IMR-90 (cell line): ENCODE measurements around the gene EXT2. TPM values are rescaled to one million over a fixed set of nuclear protein-coding genes. Genes with fewer than 3 reads are reported as not detected.

Source experiments
- ATAC-seq: fragments of 200-7000 bp; cut with Tn5 transposase; 2 replicates; pipeline ENCODE4 v1.9.1; 2020; ENCODE audit warnings: low read depth, mild to moderate bottlenecking, moderate library complexity
- BruUV-seq: library from RNA; stranded (reverse); fragments of 400-500 nt; replicated peaks from 2 replicates; lab custom pipeline; 2021; lab: Mats Ljungman, UMichigan
- CTCF ChIA-PET: fragments of 300-600 bp; formaldehyde crosslinking; extraction: SDS; loops from one replicate; lab custom pipeline; 2021; ENCODE audit warnings: antibody characterized with exemption; lab: Yijun Ruan, JAX
- POLR2A ChIA-PET: fragments of 300-600 bp; sonication (Branson Sonifier 250); formaldehyde crosslinking; loops from one replicate; lab custom pipeline; 2022; ENCODE audit warnings: antibody characterized with exemption; ENCODE audit not compliant: unreplicated experiment; lab: Charles Lee
- DNase-seq: peaks from one replicate; pipeline ENCODE4 v3.0.0; 2013
- H2AFZ ChIP-seq: replicated peaks from 2 replicates; pipeline ENCODE3; 2013; ENCODE audit warnings: low read length, mild to moderate bottlenecking; ENCODE audit not compliant: poor library complexity
- H2AK5ac ChIP-seq: 2 replicates; pipeline ENCODE4 v1.6.1; 2013; ENCODE audit warnings: low read depth, low read length, inconsistent platforms
- H2AK9ac ChIP-seq: replicated peaks from 2 replicates; pipeline ENCODE3; 2013; ENCODE audit warnings: mild to moderate bottlenecking, low read depth, low read length, moderate library complexity; ENCODE audit not compliant: poor library complexity
- H2BK120ac ChIP-seq: 2 replicates; pipeline ENCODE4 v1.6.1; 2013; ENCODE audit warnings: low read depth, low read length, inconsistent platforms
- H2BK15ac ChIP-seq: 3 replicates; pipeline ENCODE4 v1.6.1; 2013; ENCODE audit warnings: low read depth, low read length, inconsistent platforms
- H2BK20ac ChIP-seq: 2 replicates; pipeline ENCODE4 v1.6.1; 2013; ENCODE audit warnings: low read depth, mild to moderate bottlenecking, inconsistent platforms, low read length, moderate library complexity
- H2BK5ac ChIP-seq: 2 replicates; pipeline ENCODE4 v1.6.1; 2013; ENCODE audit warnings: mild to moderate bottlenecking, low read depth, low read length, inconsistent platforms; ENCODE audit not compliant: poor library complexity, severe bottlenecking
- H3K14ac ChIP-seq: replicated peaks from 2 replicates; pipeline ENCODE4 v1.6.1; 2013; ENCODE audit warnings: low read depth, low read length, inconsistent platforms
- H3K18ac ChIP-seq: 2 replicates; pipeline ENCODE4 v1.6.1; 2013; ENCODE audit warnings: low read depth, low read length, control low read depth
- H3K23ac ChIP-seq: 2 replicates; pipeline ENCODE4 v1.6.1; 2013; ENCODE audit warnings: low read depth, low read length, inconsistent platforms
- H3K27ac ChIP-seq: 2 replicates; pipeline ENCODE4 v1.5.1; 2013; ENCODE audit warnings: mild to moderate bottlenecking, control low read depth, low read length; ENCODE audit not compliant: insufficient read depth
- H3K27me3 ChIP-seq: 2 replicates; pipeline ENCODE4 v1.6.1; 2013; ENCODE audit warnings: low read length; ENCODE audit not compliant: control insufficient read depth, insufficient read depth
- H3K36me3 ChIP-seq: 2 replicates; pipeline ENCODE4 v1.6.1; 2013; ENCODE audit warnings: low read length, mixed read lengths; ENCODE audit not compliant: control insufficient read depth, insufficient read depth
- H3K4ac ChIP-seq: 2 replicates; pipeline ENCODE4 v1.6.1; 2013; ENCODE audit warnings: low read depth, low read length, inconsistent platforms
- H3K4me1 ChIP-seq: 2 replicates; pipeline ENCODE4 v1.6.1; 2013; ENCODE audit warnings: low read length, mixed read lengths; ENCODE audit not compliant: control insufficient read depth, insufficient read depth
- H3K4me2 ChIP-seq: 2 replicates; pipeline ENCODE4 v1.6.1; 2013; ENCODE audit warnings: low read depth, mild to moderate bottlenecking, control low read depth, low read length, moderate library complexity
- H3K4me3 ChIP-seq: 2 replicates; pipeline ENCODE4 v1.5.1; 2013; ENCODE audit warnings: low read depth, mild to moderate bottlenecking, control low read depth, low read length, moderate library complexity; ENCODE audit not compliant: insufficient read depth
- H3K56ac ChIP-seq: 2 replicates; pipeline ENCODE4 v1.6.1; 2013; ENCODE audit warnings: low read length, inconsistent platforms; ENCODE audit not compliant: insufficient read depth; ENCODE audit errors: extremely low read depth
- H3K79me1 ChIP-seq, 2 experiments: 2 replicates each; pipeline ENCODE4 v1.6.1; 2013; ENCODE audit warnings: low read length in 2 of 2, inconsistent platforms in 1 of 2, low read depth in 1 of 2
- H3K9ac ChIP-seq: 2 replicates; pipeline ENCODE4 v1.6.1; 2013; ENCODE audit warnings: low read depth, low read length, control low read depth
- H3K9me1 ChIP-seq: 2 replicates; pipeline ENCODE4 v1.6.1; 2013; ENCODE audit warnings: low read length, inconsistent platforms; ENCODE audit not compliant: insufficient read depth
- H3K9me3 ChIP-seq: 2 replicates; pipeline ENCODE4 v1.6.1; 2013; ENCODE audit warnings: low read length; ENCODE audit not compliant: control insufficient read depth, insufficient read depth
- H4K20me1 ChIP-seq: 2 replicates; pipeline ENCODE4 v1.6.1; 2013; ENCODE audit warnings: low read length, inconsistent platforms; ENCODE audit not compliant: insufficient read depth
- H4K5ac ChIP-seq: 2 replicates; pipeline ENCODE4 v1.6.1; 2013; ENCODE audit warnings: mild to moderate bottlenecking, low read depth, low read length, control low read depth
- H4K8ac ChIP-seq, 2 experiments: 2 replicates each; pipeline ENCODE4 v1.6.1; 2013; ENCODE audit warnings: low read depth in 2 of 2, low read length in 2 of 2, control low read depth in 1 of 2, inconsistent platforms in 1 of 2
- H4K91ac ChIP-seq: 2 replicates; pipeline ENCODE4 v1.6.1; 2013; ENCODE audit warnings: low read depth, low read length, inconsistent platforms; ENCODE audit not compliant: insufficient read depth
- CEBPB ChIP-seq: IDR thresholded peaks from 2 replicates; pipeline ENCODE4 v1.6.1; 2012; ENCODE audit warnings: low read depth, low read length, improper control_type of control experiment
- CHD1 ChIP-seq: IDR thresholded peaks from 2 replicates; pipeline ENCODE4 v1.6.1; 2012; ENCODE audit warnings: low read depth, low read length, improper control_type of control experiment
- MAFK ChIP-seq: IDR thresholded peaks from 2 replicates; pipeline ENCODE4 v1.6.1; 2012; ENCODE audit warnings: low read depth, low read length, improper control_type of control experiment
- MAZ ChIP-seq: IDR thresholded peaks from 2 replicates; pipeline ENCODE4 v1.6.1; 2012; ENCODE audit warnings: low read depth, mild to moderate bottlenecking, low read length, improper control_type of control experiment, moderate library complexity, borderline replicate concordance
- NFE2L2 ChIP-seq: fragments of 150-350 bp; IDR thresholded peaks from 2 replicates; pipeline ENCODE4 v1.6.1; 2016; ENCODE audit warnings: low read depth, mild to moderate bottlenecking, low read length
- POLR2A ChIP-seq: IDR thresholded peaks from 2 replicates; pipeline ENCODE4 v1.6.1; 2012; ENCODE audit warnings: mild to moderate bottlenecking, low read depth, low read length
- RAD21 ChIP-seq: IDR thresholded peaks from 2 replicates; pipeline ENCODE4 v1.6.1; 2012; ENCODE audit warnings: low read length, improper control_type of control experiment
- USF2 ChIP-seq: fragments of 150-350 bp; IDR thresholded peaks from 2 replicates; pipeline ENCODE4 v1.6.1; 2017; ENCODE audit warnings: mild to moderate bottlenecking, antibody characterized with exemption, low read length, low read depth
- WGBS, 2 experiments: methylation state at CpG; one replicate each; pipeline versions ENCODE4 v1.1.5 to v1.1.7; 2013; ENCODE audit warnings: missing lambda C conversion rate in 2 of 2; ENCODE audit not compliant: insufficient read length in 1 of 2; ENCODE audit errors: extremely low coverage in 2 of 2; 5-methylcytosine and 5-hydroxymethylcytosine counted together
- dilution Hi-C: fragments of 300-500 bp; cut with HindIII; formaldehyde crosslinking; loops from one replicate; pipeline ENCODE4 v1.14.3; 2018; ENCODE audit warnings: low sequenced_read_pairs; ENCODE audit not compliant: unreplicated experiment
- in situ Hi-C: fragments of 300-500 bp; cut with MboI; formaldehyde crosslinking; loops from 3 replicates; pipeline ENCODE4 v1.14.3; 2019; ENCODE audit warnings: low sequenced_read_pairs, inconsistent platforms, mixed read lengths
- intact Hi-C: fragments of 100-400 bp; cut with micrococcal nuclease; formaldehyde crosslinking; loops from 2 replicates; pipeline ENCODE4 v1.10.0; 2022
- polyA plus RNA-seq, 3 experiments: library from polyadenylated mRNA; depleted of rRNA; stranded (reverse); fragments of >200 nt; gene quantifications; 2 replicates each; pipeline ENCODE4 v1.2.3, GENCODE V29; 2012; ENCODE audit warnings: low replicate concordance in 1 of 3
- total RNA-seq: library from RNA; depleted of rRNA; stranded (reverse); fragments of >200 nt; gene quantifications from 2 replicates; pipeline ENCODE4 v1.2.3, GENCODE V29; 2012

Gene EXT2
- total and polyA plus RNA-seq, 2 of the 4 experiments (the other 2 are of a cell fraction), result 75.0 to 85.3 TPM

GRCh38 chr11:44145011-44145775, 49.7 kb downstream of the EXT2 start (continued):
- no peak for TF ChIP-seq MAZ

GRCh38 chr11:44146931-44147330, 51.5 kb downstream of the EXT2 start:
- no peak overlapping the region for H4K91ac ChIP-seq
- H3K56ac ChIP-seq, result no peak overlapping the region
- H2AK9ac ChIP-seq, result no peak overlapping the region
- H3K79me1 ChIP-seq, result peaks cover 0 to 2% of the 10 kb centered on the region in 2 experiments; a peak in 2 of 4 replicates
- DNase-seq (no peak), ATAC-seq (no peak)
- BruUV-seq, result no TSS peak
- no peak overlapping the region for H3K4ac ChIP-seq
- H2BK120ac ChIP-seq, result no peak overlapping the region
- no CpG with 5 or more reads among the region's 2 CpGs for WGBS, 2 experiments
- no peak overlapping the region for H4K8ac ChIP-seq
- H3K9me1 ChIP-seq, result no peaks in the 10 kb centered on the region; the same call in 1 of the 2 replicates
- dilution Hi-C loops (no loop called here), intact Hi-C loops (no loop called here), in situ Hi-C loops (no loop called here)
- H3K9me3 ChIP-seq, result no peaks in the 10 kb centered on the region
- H3K18ac ChIP-seq, result no peak overlapping the region
- H2BK5ac ChIP-seq, result no peak overlapping the region
- H2BK20ac ChIP-seq, result no peak overlapping the region
- H3K36me3 ChIP-seq, result peaks cover 5% of the 10 kb centered on the region; the same call in 1 of the 2 replicates
- no peak overlapping the region for H3K9ac ChIP-seq
- H3K27me3 ChIP-seq, result no peaks in the 10 kb centered on the region
- H2BK15ac ChIP-seq, result no peak overlapping the region
- H3K27ac ChIP-seq, result no peak overlapping the region
- H3K4me2 ChIP-seq, result no peak overlapping the region
- H3K4me3 ChIP-seq, result no peak overlapping the region
- no peak overlapping the region for H2AK5ac ChIP-seq
- no peak overlapping the region for H3K14ac ChIP-seq
- H2AFZ ChIP-seq, result no peak overlapping the region
- ChIA-PET CTCF (interaction anchor here (0.6 kb wide), 1 partner anchor 15 kb away, joined by 7 read pairs; no protein-coding TSS in a partner anchor), POLR2A (no interaction called here)
- no peak overlapping the region for H3K23ac ChIP-seq
- no peak overlapping the region for H4K5ac ChIP-seq
- H4K20me1 ChIP-seq, result no peaks in the 10 kb centered on the region
- H3K4me1 ChIP-seq, result peaks cover 2% of the 10 kb centered on the region; the same call in 1 of the 2 replicates
- TF ChIP-seq CEBPB (no peak), POLR2A (no peak), USF2 (no peak), NFE2L2 (no peak), MAFK (no peak), RAD21 (no peak), MAZ (no peak), CHD1 (no peak)
